ENCODE results near the gene ARHGAP23.

DNA sequence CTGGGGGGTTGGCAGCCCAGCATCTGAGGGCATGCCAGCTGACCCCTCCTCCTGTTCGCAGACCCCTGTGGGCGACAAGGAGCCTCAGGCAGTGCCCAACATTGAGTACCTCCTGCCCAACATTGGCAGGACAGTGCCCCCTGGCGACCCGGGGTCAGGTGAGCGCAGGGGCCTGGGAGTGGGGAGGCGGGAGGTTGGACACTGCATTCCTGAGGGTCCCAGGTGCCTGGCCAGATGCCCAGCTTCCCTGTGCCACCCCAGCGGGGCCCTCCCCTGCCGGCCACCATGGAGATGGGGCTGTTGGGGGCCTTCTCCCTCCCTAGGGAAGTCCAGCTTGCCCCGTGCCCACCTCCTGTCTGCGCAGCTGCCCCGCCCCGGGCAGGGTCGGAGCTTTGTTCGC, 70.1 kb downstream of the ARHGAP23 start:
- TF ChIP-seq POLR2A (IDR thresholded peaks at IDR 0.05): no peak
- TF ChIP-seq, protein P1, sequence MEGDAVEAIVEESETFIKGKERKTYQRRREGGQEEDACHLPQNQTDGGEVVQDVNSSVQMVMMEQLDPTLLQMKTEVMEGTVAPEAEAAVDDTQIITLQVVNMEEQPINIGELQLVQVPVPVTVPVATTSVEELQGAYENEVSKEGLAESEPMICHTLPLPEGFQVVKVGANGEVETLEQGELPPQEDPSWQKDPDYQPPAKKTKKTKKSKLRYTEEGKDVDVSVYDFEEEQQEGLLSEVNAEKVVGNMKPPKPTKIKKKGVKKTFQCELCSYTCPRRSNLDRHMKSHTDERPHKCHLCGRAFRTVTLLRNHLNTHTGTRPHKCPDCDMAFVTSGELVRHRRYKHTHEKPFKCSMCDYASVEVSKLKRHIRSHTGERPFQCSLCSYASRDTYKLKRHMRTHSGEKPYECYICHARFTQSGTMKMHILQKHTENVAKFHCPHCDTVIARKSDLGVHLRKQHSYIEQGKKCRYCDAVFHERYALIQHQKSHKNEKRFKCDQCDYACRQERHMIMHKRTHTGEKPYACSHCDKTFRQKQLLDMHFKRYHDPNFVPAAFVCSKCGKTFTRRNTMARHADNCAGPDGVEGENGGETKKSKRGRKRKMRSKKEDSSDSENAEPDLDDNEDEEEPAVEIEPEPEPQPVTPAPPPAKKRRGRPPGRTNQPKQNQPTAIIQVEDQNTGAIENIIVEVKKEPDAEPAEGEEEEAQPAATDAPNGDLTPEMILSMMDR (IDR thresholded peaks at IDR 0.05 in 8 of 11, conservative IDR thresholded peaks at IDR 0.05 in 3 of 11): no peak
